Neural cell (in vitro differentiated cells): ENCODE measurements around the gene HSFX3. TPM values are rescaled to one million over a fixed set of nuclear protein-coding genes. Genes with fewer than 3 reads are reported as not detected.
A peak's percentile ranks its signal among the peaks of the same experiment; 100 is the strongest.
"Not testable (repeated sequence)": the region's sequence is repeated elsewhere in the genome, so short reads cannot be mapped to it uniquely, and the experiment has no call there.

ENCODE experiments used
- H2AFZ ChIP-seq: fragments of 200-600, 300-800 bp; sonication (generic), shearing (Covaris generic); 2 replicates; pipeline ENCODE4 v1.6.0; 2014; ENCODE audit warnings: low read depth, mild to moderate bottlenecking, antibody characterized with exemption, low read length, moderate library complexity
- H3F3A ChIP-seq: fragments of 200-600 bp; shearing (Covaris generic); 2 replicates; pipeline ENCODE4 v1.6.1; 2016; ENCODE audit warnings: mild to moderate bottlenecking, moderate library complexity, mixed read lengths, antibody characterized with exemption, low read length; ENCODE audit not compliant: insufficient read depth, poor library complexity, severe bottlenecking
- H3K27ac ChIP-seq: fragments of 200-600, 300-800 bp; sonication (generic), shearing (Covaris generic); 2 replicates; pipeline ENCODE4 v1.5.1; 2014; ENCODE audit warnings: mild to moderate bottlenecking, low read length, moderate library complexity
- H3K27me3 ChIP-seq: fragments of 300-800, 200-600 bp; sonication (generic), shearing (Covaris generic); 2 replicates; pipeline ENCODE4 v1.6.0; 2014; ENCODE audit warnings: mild to moderate bottlenecking, low read depth, low read length, moderate library complexity; ENCODE audit not compliant: insufficient read depth
- H3K36me3 ChIP-seq: fragments of 300-800, 200-600 bp; sonication (generic), shearing (Covaris generic); 2 replicates; pipeline ENCODE4 v1.5.1; 2014; ENCODE audit warnings: mild to moderate bottlenecking, antibody characterized with exemption, low read length, moderate library complexity; ENCODE audit not compliant: insufficient read depth
- H3K4me2 ChIP-seq: fragments of 300-800, 200-600 bp; sonication (generic), shearing (Covaris generic); 2 replicates; pipeline ENCODE4 v1.6.0; 2014; ENCODE audit warnings: mild to moderate bottlenecking, low read length
- H3K4me3 ChIP-seq: fragments of 300-800, 200-600 bp; sonication (generic), shearing (Covaris generic); 2 replicates; pipeline ENCODE4 v1.5.1; 2014; ENCODE audit warnings: mild to moderate bottlenecking, low read length, moderate library complexity
- H3K79me2 ChIP-seq: fragments of 200-600 bp; shearing (Covaris generic); replicated peaks from 2 replicates; pipeline ENCODE4 v1.6.0; 2014; ENCODE audit warnings: mild to moderate bottlenecking, low read length, moderate library complexity; ENCODE audit not compliant: insufficient read depth
- H3K9ac ChIP-seq: fragments of 300-800, 200-600 bp; sonication (generic), shearing (Covaris generic); 2 replicates; pipeline ENCODE4 v1.6.1; 2016; ENCODE audit warnings: mild to moderate bottlenecking, low read length, mixed read lengths
- H3K9me2 ChIP-seq: fragments of 200-600 bp; shearing (Covaris generic); 2 replicates; pipeline ENCODE4 v1.6.1; 2016; ENCODE audit warnings: mild to moderate bottlenecking, low read length, mixed read lengths; ENCODE audit not compliant: insufficient read depth
- H3K9me3 ChIP-seq: fragments of 200-600, 300-800 bp; sonication (generic), shearing (Covaris generic); 2 replicates; pipeline ENCODE4 v1.6.1; 2016; ENCODE audit warnings: mild to moderate bottlenecking, mixed run types, low read length, moderate library complexity, mixed read lengths
- H4K20me1 ChIP-seq: fragments of 200-600 bp; shearing (Covaris generic); 2 replicates; pipeline ENCODE4 v1.6.1; 2016; ENCODE audit warnings: mild to moderate bottlenecking, mixed run types; ENCODE audit not compliant: insufficient read depth
- CTCF ChIP-seq: fragments of 450-650 bp; IDR thresholded peaks from 2 replicates; pipeline ENCODE4 v1.5.1; 2014; ENCODE audit warnings: antibody characterized with exemption, mild to moderate bottlenecking, moderate library complexity; ENCODE audit not compliant: poor library complexity, severe bottlenecking
- EZH2 ChIP-seq: fragments of 200-600, 300-800 bp; shearing (Covaris generic), sonication (generic); IDR thresholded peaks from 2 replicates; pipeline ENCODE4 v1.6.1; 2014; ENCODE audit warnings: antibody characterized with exemption, low read length, borderline replicate concordance, mild to moderate bottlenecking; ENCODE audit not compliant: insufficient read depth, poor library complexity, severe bottlenecking
- MXI1 ChIP-seq: fragments of 450-650 bp; conservative IDR thresholded peaks from 2 replicates; pipeline ENCODE4 v1.6.1; 2014; ENCODE audit warnings: antibody characterized with exemption, mild to moderate bottlenecking; ENCODE audit not compliant: poor library complexity, severe bottlenecking
- POLR2AphosphoS5 ChIP-seq: IDR thresholded peaks from 2 replicates; pipeline ENCODE4 v1.6.1; 2012
- RAD21 ChIP-seq: fragments of 450-650 bp; conservative IDR thresholded peaks from 2 replicates; pipeline ENCODE4 v1.6.1; 2014; ENCODE audit warnings: antibody characterized with exemption, mild to moderate bottlenecking, moderate library complexity
- REST ChIP-seq: IDR thresholded peaks from 2 replicates; pipeline ENCODE4 v1.6.1; 2012; ENCODE audit warnings: borderline replicate concordance
- SMC3 ChIP-seq: fragments of 450-650 bp; conservative IDR thresholded peaks from 2 replicates; pipeline ENCODE4 v1.6.1; 2014; ENCODE audit warnings: antibody characterized with exemption, mild to moderate bottlenecking, moderate library complexity; ENCODE audit not compliant: poor library complexity
- polyA plus RNA-seq: library from polyadenylated mRNA; depleted of rRNA; stranded (reverse); fragments of >200 nt; gene quantifications from 2 replicates; pipeline ENCODE4 v1.2.3, GENCODE V29; 2014

HSFX3 gene
- polyA plus RNA-seq, 1 donor from 2014 or later = not detected

GRCh38 chrX:149504915-149505651 is 44.6 kb downstream of the HSFX3 start, which contains the start of gene IDS:
IDS (minus strand) TSS chrX:149505306; CDS start chrX:149505137, 169 bp downstream.
- Histone ChIP-seq H3K4me2 (peak within 1 kb of the TSS; percentile 84), H3K9me3 (no peaks in the 10 kb centered on the region), H3K36me3 (no peaks in the 10 kb centered on the region), H2AFZ (peak within 1 kb of the TSS; percentile 60), H3K9me2 (no peaks in the 10 kb centered on the region), H3F3A (no peaks in the 10 kb centered on the region), H3K27ac (peak within 1 kb of the TSS; percentile 81), H3K79me2 (no peaks in the 10 kb centered on the region), H3K27me3 (no peaks in the 10 kb centered on the region), H3K4me3 (peak within 1 kb of the TSS; percentile 72), H3K9ac (peak within 1 kb of the TSS; percentile 78), H4K20me1 (no peaks in the 10 kb centered on the region)
- TF ChIP-seq SMC3 = peak; percentile 45
- TF ChIP-seq EZH2 = no peak
- TF ChIP-seq CTCF = peak; percentile 28
- peak; percentile 77 for TF ChIP-seq POLR2AphosphoS5
- TF ChIP-seq RAD21 = peak; percentile 28

GRCh38 chrX:149504226-149504914 is 45.4 kb downstream of the HSFX3 start:
- Histone ChIP-seq H3K27me3 (no peaks in the 10 kb centered on the region), H3K4me2 (peak overlapping the region; percentile 84), H3K9ac (peak overlapping the region; percentile 78), H3K9me3 (no peaks in the 10 kb centered on the region), H3K27ac (peak overlapping the region; percentile 81), H3K9me2 (no peaks in the 10 kb centered on the region), H4K20me1 (no peaks in the 10 kb centered on the region), H3K79me2 (no peaks in the 10 kb centered on the region), H2AFZ (no peak overlapping the region), H3K36me3 (no peaks in the 10 kb centered on the region), H3F3A (no peaks in the 10 kb centered on the region), H3K4me3 (peak overlapping the region; percentile 72)
- peak; percentile 11 for TF ChIP-seq POLR2AphosphoS5
- TF ChIP-seq RAD21 = no peak
- peak; percentile 58 for TF ChIP-seq CTCF
- TF ChIP-seq REST = no peak
- no peak for TF ChIP-seq MXI1

- H3K27me3 ChIP-seq, H3K9me2 ChIP-seq, H3F3A ChIP-seq, H3K9me3 ChIP-seq, H2AFZ ChIP-seq, H3K4me2 ChIP-seq, H3K27ac ChIP-seq, H4K20me1 ChIP-seq, H3K79me2 ChIP-seq, H3K9ac ChIP-seq, H3K36me3 ChIP-seq: not testable (repeated sequence)
- H3K4me3 ChIP-seq = peak overlapping the region; percentile 72
Measured at GRCh38 chrX:149503446-149503845, 46.3 kb downstream of the HSFX3 start.

GRCh38 chrX:149502923-149503322 is 46.8 kb downstream of the HSFX3 start:
- H3K27me3 ChIP-seq, H3K27ac ChIP-seq, H4K20me1 ChIP-seq, H3K9me2 ChIP-seq, H3K4me3 ChIP-seq, H3K36me3 ChIP-seq, H3K9me3 ChIP-seq, H3K9ac ChIP-seq, H2AFZ ChIP-seq, H3K4me2 ChIP-seq, H3F3A ChIP-seq, H3K79me2 ChIP-seq: not testable (repeated sequence)
